HG02678 (cell line): ENCODE measurements around the gene SLC6A15.

Experiments used
- ATAC-seq: cut with Tn5 transposase; IDR thresholded peaks from one replicate; pipeline ENCODE4 v1.9.1; 2021; ENCODE audit warnings: mild to moderate bottlenecking, moderate library complexity; ENCODE audit not compliant: unreplicated experiment

Gene SLC6A15

DNA sequence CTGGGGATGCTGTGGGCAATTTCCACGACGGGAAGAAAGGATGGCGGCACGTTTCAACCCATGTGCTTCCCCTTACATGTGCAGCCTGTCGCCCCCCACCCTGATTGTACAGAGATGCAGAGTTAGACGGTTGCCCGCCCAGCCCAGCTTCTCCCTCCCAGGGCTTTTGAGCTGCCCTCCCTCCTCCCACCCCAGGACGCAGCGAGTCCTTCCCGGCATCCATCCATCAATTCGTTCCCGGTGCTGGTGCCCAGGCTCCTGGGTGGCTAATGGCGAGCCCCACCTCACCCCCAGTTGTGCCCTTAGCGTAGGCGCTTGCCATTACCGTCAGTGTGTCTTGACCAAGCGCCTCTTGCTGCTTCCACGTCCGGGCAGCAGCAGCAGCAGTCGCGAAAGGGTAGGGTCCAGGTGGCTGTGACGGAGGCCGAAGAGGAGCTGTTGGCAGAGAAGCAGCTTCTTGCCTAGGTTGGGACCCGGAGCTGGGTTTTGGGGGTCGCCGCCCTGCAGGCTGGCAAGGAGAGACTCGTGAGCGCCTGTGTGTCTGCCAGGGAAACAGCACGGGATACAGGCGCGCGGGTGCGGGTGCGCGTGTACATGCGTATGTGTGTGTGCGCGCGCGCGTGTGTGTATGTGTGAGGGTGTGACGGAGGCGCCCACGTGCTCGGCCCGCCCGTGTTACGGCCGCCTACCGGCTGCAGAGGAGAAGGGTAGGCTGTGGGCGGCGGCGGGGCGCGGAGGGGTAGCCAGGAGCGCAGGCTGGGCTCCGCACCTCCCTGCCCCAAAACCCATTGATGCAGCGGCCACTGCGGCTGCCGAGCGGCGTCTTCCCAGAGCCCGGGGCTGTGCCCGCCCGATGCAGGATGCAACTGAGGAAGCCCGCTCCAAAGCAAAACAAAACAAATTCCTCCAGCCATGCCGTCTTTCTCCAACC is at the start of gene SLC6A15:
Gene SLC6A15, minus strand, starts transcription at position 602 of the 931 bp plus-strand sequence. CDS start 20,679 bp downstream, outside the sequence.
- no peak for ATAC-seq

DNA sequence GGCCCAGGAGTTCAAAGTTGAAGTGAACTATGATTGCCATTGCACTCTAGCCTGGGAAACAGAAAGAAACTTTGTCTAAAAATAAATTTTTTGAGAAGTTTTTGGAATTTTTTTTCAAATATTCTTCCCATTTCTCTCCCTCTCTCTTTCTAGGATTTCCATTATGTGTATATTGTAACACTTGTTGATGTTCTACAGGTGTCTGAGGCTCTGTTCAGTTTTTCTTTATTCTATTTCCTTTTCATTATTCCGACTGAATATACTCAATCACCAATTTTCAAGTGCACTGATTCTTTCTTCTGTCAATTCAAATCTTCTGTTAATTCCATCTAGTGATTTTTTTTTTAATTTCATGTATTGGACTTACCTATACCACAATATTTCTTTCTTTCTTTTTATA is 48.3 kb upstream of the SLC6A15 start:
- no peak for ATAC-seq

GRCh38 chr12:84955298-84955697 is 42.7 kb upstream of the SLC6A15 start:
- no peak for ATAC-seq

DNA sequence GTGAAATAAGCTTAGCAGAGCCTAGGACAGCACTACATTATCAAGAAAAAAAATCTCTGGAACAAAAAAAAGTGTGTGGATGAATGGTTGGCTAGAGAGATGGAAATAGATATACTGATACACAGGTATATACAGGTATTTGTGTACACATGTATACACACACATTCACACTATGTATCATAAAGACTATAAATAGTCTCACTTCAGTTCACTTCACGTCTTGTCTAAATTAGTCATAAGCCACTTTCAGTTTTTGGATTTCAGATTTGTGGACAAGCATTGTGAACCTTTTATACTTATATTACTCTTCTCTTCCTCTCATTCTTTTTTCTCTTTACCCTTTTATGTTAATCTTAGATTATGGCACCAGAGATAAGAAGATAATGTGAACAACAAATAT is 41.8 kb upstream of the SLC6A15 start:
- no peak for ATAC-seq

GRCh38 chr12:84950971-84951546 is 38.5 kb upstream of the SLC6A15 start:
- ATAC-seq, result no peak

- ATAC-seq, result no peak
These were observed 34.2 kb upstream of the SLC6A15 start for GRCh38 chr12:84946753-84947152.

DNA sequence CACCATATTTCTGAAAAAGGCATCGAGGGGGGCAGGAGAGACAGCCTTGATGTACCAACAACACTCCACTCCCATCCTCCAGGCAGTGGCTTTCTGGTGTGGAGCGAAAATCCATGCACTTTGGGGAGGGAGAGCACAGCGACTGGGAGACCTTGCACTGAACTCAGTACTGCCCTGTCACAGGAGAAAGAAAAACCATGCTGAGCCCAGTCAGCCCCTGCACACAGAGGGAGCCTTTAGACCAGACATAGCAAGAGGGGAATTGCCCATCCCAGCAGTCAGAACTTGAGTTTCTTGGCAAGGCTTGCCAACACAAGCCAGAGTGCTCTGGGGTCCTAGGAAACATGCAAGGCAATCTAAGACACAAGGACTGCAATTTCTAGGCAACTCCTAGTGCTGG is 24.8 kb upstream of the SLC6A15 start:
- no peak for ATAC-seq

GRCh38 chr12:84929501-84929900 is 16.9 kb upstream of the SLC6A15 start:
- no peak for ATAC-seq

DNA sequence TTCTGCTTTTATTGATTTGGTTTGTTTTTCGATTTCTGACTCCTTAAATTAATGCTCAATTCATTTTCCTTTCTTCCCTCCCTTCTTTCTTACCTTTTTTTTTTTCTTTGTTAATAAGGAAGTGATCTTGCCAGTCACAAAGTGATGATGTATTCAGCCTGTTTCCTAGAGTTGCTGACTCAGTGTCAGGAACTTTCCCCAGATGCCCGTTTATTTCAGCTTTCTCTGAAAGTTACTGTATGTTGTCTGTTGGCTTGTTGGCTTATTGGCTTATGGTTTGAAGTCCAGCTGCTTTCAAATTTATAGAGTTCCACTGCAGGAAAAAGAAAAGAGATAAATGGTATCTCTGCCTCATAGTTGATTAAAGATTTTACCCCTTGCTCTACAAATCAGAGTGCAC is 12.4 kb upstream of the SLC6A15 start:
- no peak for ATAC-seq

DNA sequence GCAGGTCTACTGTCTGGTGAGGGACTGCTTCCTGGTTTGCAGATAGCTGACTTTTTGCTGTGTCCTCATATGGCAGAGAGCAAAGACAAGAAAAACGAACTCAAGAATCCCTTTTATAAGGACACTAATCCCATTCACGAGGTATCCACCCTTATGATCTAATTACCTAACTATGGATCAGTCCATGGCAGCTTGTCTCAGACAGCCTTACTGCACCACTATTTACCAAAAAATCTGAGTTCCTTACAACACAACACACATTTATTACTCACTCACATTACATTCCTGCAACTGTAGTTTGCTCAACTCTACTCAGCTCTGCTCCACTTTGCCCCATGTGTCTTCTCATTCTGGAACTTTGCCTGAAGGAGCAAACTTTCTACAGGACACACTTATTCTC is 10.1 kb upstream of the SLC6A15 start:
- ATAC-seq, result no peak

DNA sequence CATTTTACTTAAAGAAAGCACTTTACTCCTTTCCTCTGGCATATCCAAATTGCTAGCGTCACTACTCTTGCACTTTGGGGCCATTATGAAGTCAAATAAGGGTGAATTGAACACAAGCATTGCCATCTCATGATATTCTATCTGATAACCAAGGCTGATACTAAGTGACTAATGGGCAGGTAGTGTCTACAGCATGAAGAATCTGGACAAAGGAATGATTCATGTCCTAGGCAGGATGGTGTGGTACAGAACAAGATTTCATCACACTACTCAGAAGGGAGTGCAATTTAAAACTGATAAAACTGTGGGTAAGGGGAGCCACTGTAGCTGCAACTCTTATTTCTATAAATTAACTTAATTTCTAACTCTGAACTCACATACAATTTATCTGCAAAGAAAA is 7.7 kb upstream of the SLC6A15 start:
- ATAC-seq, result no peak

- ATAC-seq, result no peak
These were observed 6.7 kb upstream of the SLC6A15 start for GRCh38 chr12:84919271-84919670.

DNA sequence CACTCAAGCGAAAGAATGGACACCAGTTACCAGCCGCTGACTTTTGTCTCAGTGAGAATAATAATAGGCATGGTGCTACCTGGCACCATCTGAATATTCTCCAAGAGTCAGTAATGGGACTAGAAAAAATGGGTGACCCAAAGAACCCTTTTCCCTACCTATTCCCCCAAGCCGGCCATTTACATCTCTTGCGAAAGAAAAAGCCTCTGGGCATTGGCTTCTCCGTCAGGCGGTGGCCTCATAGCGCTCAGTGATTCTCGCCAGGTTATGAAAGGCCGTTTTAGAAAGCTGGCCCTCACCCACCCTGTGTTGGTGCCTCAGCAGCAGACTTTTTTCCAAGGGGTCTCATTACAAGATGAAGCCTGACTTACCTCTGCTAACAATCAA is 523 bp upstream of the SLC6A15 start:
- no peak for ATAC-seq

GRCh38 chr12:84911271-84912197 is 1.1 kb downstream of the SLC6A15 start:
- ATAC-seq, result no peak

DNA sequence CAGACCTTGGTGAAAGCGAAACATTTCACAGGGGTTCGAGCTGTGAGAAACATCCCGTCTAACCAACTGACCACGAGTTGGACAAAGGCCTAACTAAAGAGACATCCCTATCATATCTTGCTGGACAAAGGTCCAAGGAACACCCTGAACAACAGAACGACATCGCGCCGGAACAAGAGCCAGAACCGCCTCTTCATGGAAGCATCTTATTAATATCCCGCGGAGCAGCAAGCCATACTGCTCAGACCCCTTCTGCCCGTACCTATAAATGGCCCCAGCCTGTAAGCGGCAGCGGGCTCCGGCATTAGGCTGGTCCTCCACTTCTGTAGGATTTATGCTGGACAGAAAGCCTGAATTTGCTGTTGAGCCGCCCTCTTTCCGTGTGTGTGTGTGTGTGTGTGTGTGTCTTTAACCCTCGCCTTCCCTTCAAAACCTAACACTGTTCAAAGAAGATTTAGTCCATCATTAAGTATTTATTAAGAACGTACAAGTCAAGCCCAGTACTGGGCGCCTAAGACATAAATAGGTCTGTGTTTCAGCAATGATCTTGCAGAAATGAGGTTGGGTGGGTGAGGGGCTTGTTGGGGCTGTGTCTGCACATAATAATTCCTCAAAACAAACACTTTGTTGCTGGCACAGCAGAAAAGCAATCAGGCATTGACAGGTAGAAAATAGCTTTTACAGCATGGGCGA is 1.9 kb downstream of the SLC6A15 start:
- ATAC-seq, result no peak

- ATAC-seq, result no peak
These were observed 8.5 kb downstream of the SLC6A15 start for GRCh38 chr12:84904051-84904450.

DNA sequence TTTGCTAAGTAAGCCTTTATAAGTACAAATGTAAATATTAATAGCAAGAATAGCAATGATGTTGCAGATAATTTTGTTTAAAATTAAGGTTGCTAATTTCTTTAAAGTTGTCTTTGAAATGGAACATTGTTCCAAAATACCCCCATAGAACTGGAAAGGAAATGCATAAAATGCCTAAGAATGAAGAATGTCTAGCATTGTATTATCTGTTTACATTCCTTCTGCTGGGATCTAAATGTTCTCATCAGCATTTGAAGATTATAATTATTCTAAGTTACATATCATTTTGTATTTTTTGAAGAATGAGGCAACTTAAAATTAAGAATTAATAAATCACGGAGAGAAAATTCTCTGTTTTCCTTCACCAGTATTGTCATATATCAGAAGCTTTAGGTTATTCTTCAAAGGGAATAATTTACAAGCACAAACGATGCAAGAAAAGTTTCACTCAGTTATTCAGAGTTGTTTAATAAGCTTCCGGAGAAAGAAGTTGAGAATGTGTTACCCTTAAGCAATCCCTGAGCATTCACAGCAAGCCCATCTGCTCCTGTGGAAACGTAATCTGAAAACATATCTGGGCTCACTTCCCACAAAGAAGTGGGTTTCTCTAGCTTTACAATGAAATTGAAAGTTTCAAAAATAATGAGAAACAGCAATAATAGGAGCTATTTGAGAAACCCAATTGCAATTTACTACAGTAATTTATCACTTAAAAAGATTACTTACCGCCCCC is 21.3 kb downstream of the SLC6A15 start:
- ATAC-seq, result no peak

DNA sequence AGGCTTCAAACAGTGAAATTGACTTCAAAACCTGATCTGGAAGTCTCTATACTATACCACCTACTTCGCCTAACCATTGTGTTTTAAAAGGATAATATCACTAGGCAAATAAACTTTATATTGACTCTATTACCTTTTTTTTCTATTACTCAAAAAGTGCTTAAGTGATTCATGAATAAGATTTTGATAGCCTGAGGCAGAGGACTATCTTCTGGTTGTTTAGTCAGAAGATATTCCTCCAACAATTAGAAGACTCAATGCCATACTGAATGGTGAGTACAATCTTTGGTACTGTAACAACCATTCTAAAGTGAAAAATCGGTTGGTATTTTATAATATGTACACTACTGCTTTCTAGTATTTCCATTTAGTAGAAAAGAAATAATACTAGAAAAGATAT is 22.8 kb downstream of the SLC6A15 start:
- ATAC-seq, result no peak

DNA sequence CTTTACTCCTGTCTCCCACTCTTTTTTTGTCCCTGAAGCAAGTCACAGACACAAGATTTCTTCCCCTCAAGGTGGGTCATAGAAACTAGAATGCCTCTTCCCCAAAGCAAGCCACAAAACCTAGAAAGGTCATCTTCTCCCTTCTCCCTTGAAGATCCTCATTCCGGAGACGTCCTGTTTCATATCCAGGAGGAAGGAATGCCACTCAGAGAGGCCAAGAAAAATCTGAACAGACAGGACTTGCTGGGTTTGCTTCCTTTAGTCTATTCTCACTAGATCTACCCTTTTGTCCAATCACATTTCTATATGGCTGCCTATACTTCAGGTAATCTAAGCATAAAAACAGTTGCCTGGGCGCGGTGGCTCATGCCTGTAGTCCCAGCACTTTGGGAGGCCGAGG is 23.7 kb downstream of the SLC6A15 start:
- ATAC-seq, result no peak

DNA sequence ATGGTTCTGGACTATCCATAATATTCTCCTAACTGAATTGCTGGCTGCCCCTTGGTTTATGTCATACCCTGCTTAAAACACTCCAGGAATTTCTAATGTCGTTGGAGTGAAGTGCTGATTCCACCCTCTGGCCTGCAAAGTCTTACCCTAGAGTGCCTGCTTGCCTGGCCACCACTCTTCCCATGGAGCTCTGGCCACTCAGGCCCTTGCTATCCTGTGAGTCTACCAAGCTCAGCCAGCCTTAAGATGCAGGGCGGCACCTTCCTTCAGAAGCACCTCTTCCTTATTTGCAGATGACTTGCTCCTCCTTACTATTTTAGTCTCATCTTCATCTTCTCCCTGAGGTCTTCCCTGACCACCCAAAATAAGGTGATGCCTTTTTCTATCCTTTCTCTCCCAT is 35.3 kb downstream of the SLC6A15 start:
- no peak for ATAC-seq
